Measurements from ENCODE around the gene XPC.

Gene XPC

GRCh38 chr3:14162178-14162577 is 16.2 kb downstream of the XPC start (continued):
- no peak for TF ChIP-seq ZNF391 (tag by site-specific recombination; IDR thresholded peaks at IDR 0.05; ENCODE audit: borderline replicate concordance, low read depth)
- no peak for TF ChIP-seq ZBTB26 (tag by site-specific recombination; optimal IDR thresholded peaks at IDR 0.05)
- no peak for TF ChIP-seq ZBTB20 (tag by site-specific recombination; IDR thresholded peaks at IDR 0.05)
- no peak for TF ChIP-seq ZBTB1 (tag by site-specific recombination; IDR thresholded peaks at IDR 0.05)
- TF ChIP-seq ZNF510 (tag by site-specific recombination; IDR thresholded peaks at IDR 0.05; ENCODE audit: insufficient replicate concordance) = no peak
- no peak for TF ChIP-seq ZNF362 (tag by site-specific recombination; IDR thresholded peaks at IDR 0.05)
- TF ChIP-seq, protein P1, sequence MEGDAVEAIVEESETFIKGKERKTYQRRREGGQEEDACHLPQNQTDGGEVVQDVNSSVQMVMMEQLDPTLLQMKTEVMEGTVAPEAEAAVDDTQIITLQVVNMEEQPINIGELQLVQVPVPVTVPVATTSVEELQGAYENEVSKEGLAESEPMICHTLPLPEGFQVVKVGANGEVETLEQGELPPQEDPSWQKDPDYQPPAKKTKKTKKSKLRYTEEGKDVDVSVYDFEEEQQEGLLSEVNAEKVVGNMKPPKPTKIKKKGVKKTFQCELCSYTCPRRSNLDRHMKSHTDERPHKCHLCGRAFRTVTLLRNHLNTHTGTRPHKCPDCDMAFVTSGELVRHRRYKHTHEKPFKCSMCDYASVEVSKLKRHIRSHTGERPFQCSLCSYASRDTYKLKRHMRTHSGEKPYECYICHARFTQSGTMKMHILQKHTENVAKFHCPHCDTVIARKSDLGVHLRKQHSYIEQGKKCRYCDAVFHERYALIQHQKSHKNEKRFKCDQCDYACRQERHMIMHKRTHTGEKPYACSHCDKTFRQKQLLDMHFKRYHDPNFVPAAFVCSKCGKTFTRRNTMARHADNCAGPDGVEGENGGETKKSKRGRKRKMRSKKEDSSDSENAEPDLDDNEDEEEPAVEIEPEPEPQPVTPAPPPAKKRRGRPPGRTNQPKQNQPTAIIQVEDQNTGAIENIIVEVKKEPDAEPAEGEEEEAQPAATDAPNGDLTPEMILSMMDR (tag by site-specific recombination; IDR thresholded peaks at IDR 0.05) = no peak
- TF ChIP-seq ZNF394 (tag by site-specific recombination; IDR thresholded peaks at IDR 0.05; ENCODE audit: borderline replicate concordance) = no peak
- TF ChIP-seq ZSCAN5A (tag by site-specific recombination; IDR thresholded peaks at IDR 0.05) = no peak
- TF ChIP-seq, protein P2, sequence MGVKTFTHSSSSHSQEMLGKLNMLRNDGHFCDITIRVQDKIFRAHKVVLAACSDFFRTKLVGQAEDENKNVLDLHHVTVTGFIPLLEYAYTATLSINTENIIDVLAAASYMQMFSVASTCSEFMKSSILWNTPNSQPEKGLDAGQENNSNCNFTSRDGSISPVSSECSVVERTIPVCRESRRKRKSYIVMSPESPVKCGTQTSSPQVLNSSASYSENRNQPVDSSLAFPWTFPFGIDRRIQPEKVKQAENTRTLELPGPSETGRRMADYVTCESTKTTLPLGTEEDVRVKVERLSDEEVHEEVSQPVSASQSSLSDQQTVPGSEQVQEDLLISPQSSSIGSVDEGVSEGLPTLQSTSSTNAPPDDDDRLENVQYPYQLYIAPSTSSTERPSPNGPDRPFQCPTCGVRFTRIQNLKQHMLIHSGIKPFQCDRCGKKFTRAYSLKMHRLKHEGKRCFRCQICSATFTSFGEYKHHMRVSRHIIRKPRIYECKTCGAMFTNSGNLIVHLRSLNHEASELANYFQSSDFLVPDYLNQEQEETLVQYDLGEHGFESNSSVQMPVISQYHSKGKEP (tag by site-specific recombination; IDR thresholded peaks at IDR 0.05) = no peak

DNA sequence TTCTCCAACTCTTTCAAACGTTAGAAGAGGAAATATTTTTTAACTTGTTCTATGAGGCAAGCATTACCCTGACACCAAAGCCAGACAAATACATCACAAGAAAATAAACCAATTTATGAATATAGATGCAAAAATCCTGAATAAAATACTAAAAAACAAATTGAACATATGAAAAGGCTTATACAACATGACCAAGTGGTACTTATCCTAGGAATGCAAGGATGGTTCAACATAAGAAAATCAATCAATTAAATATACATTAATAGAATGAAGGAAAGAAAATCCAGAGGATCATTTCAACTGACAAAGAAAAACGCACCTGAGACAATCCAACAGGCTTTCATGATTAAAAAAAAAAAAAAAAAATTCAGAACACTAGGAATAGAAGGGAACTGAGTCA is 17.1 kb downstream of the XPC start:
- ChIA-PET CTCF (interaction anchor here (1.4 kb wide), 1 partner anchor 8 kb away, joined by 5 read pairs; no protein-coding TSS in a partner anchor), POLR2A (no interaction called here)
- Histone ChIP-seq H3K27ac (ENCODE audit: extremely low read depth, low read depth, low read length) (no peak overlapping the region), H3K9me3 (ENCODE audit: control insufficient read depth, insufficient read depth, low read depth, low read length) (no peaks in the 10 kb centered on the region), H3K4me3 (ENCODE audit: low read depth, low read length) (no peak overlapping the region), H3K4me1 (ENCODE audit: control insufficient read depth, insufficient read depth, low read length) (no peaks in the 10 kb centered on the region), H3K36me3 (ENCODE audit: control insufficient read depth in 2 of 2, insufficient read depth in 1 of 2, low read length in 2 of 2) (peaks cover 43 to 100% of the 10 kb centered on the region in 2 experiments)
- no peak for TF ChIP-seq ZNF707 (tag by site-specific recombination; IDR thresholded peaks at IDR 0.05)
- TF ChIP-seq ZNF670 (tag by site-specific recombination; IDR thresholded peaks at IDR 0.05; ENCODE audit: low read depth) = no peak
- no peak for TF ChIP-seq ZXDB (tag by site-specific recombination; IDR thresholded peaks at IDR 0.05)
- TF ChIP-seq GLIS2 (tag by site-specific recombination; IDR thresholded peaks at IDR 0.05) = no peak
- TF ChIP-seq KLF16 (tag by site-specific recombination; IDR thresholded peaks at IDR 0.05) = no peak
- TF ChIP-seq, protein P3, sequence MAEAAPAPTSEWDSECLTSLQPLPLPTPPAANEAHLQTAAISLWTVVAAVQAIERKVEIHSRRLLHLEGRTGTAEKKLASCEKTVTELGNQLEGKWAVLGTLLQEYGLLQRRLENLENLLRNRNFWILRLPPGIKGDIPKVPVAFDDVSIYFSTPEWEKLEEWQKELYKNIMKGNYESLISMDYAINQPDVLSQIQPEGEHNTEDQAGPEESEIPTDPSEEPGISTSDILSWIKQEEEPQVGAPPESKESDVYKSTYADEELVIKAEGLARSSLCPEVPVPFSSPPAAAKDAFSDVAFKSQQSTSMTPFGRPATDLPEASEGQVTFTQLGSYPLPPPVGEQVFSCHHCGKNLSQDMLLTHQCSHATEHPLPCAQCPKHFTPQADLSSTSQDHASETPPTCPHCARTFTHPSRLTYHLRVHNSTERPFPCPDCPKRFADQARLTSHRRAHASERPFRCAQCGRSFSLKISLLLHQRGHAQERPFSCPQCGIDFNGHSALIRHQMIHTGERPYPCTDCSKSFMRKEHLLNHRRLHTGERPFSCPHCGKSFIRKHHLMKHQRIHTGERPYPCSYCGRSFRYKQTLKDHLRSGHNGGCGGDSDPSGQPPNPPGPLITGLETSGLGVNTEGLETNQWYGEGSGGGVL (tag by site-specific recombination; IDR thresholded peaks at IDR 0.05) = no peak
- no peak for TF ChIP-seq ZNF133 (tag by site-specific recombination; IDR thresholded peaks at IDR 0.05)
- no peak for TF ChIP-seq ZBTB49 (tag by site-specific recombination; IDR thresholded peaks at IDR 0.05; ENCODE audit: low read depth)
- no peak for TF ChIP-seq ZNF664 (tag by site-specific recombination; IDR thresholded peaks at IDR 0.05)
- no peak for TF ChIP-seq ZNF747 (tag by site-specific recombination; IDR thresholded peaks at IDR 0.05)
- TF ChIP-seq, protein P4, sequence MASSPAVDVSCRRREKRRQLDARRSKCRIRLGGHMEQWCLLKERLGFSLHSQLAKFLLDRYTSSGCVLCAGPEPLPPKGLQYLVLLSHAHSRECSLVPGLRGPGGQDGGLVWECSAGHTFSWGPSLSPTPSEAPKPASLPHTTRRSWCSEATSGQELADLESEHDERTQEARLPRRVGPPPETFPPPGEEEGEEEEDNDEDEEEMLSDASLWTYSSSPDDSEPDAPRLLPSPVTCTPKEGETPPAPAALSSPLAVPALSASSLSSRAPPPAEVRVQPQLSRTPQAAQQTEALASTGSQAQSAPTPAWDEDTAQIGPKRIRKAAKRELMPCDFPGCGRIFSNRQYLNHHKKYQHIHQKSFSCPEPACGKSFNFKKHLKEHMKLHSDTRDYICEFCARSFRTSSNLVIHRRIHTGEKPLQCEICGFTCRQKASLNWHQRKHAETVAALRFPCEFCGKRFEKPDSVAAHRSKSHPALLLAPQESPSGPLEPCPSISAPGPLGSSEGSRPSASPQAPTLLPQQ (tag by site-specific recombination; IDR thresholded peaks at IDR 0.05) = no peak
- TF ChIP-seq ZNF654 (tag by site-specific recombination; IDR thresholded peaks at IDR 0.05; ENCODE audit: low read depth) = no peak
- TF ChIP-seq ZNF266 (tag by site-specific recombination; IDR thresholded peaks at IDR 0.05; ENCODE audit: low read depth) = no peak

All from HEK293 (cell line).